GM19023 (cell line): ENCODE results near the gene MXD1.
"Not testable (repeated sequence)": the region's sequence is repeated elsewhere in the genome, so short reads cannot be mapped to it uniquely, and the experiment has no call there.

Experiments used
- ATAC-seq: cut with Tn5 transposase; IDR thresholded peaks from one replicate; pipeline ENCODE4 v1.9.1; 2021; ENCODE audit warnings: mild to moderate bottlenecking, moderate library complexity; ENCODE audit not compliant: unreplicated experiment

MXD1 gene

DNA sequence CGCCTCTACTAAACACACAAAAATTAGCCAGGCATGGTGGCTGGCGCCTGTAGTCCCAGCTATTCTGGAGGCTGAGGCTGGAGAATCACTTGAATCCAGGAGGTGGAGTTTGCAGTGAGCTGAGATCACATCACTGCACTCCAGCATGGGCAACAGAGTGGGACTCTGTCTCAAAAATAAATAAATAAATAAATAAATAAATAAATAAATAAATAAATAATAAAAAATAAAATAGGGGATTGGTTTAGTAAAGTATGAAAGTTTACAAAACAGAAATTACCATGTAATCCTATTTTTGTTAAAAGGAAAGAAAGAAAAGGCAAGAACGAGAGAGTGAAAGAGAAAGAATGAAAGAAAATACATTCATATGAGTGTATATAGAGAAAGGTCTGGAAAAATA lies 35.8 kb downstream of the MXD1 start:
- ATAC-seq: not testable (repeated sequence)

DNA sequence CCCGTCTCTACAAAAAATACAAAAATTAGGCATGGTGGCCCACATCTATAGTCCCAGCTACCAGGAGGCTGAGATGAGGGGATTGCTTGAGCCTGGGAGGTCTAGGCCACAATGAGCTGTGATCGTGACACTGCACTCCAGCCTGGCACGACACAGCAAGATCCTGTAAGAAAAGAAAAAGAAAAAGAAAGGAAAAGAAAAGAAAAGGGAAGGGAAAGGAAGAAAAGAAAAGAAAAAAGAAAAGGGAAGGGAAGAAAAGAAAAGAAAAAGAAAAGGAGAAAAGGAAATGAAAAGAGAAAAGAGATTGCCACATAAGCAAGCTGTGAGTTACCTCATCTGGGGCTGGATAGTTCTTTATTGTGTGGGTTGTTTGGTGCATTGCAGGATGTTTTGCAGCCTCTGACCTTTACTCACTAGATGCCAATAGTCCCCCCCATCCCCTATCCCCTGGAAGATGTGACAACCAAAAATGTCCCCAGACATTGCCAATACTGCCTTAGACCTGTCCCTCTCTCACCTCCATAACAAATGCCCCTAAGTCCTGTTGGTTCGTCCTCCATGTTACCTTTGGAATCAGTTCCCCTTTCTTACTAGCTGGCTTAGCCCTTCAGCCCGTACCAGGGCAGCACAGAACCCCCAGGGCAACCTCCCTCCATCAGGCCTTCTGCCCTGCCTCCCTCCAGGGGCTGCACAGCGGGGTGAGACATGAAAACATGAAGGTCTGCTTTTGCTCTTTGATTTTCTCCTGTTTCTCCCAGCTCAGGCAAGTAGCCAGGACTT lies 37.6 kb downstream of the MXD1 start:
- ATAC-seq: no peak

DNA sequence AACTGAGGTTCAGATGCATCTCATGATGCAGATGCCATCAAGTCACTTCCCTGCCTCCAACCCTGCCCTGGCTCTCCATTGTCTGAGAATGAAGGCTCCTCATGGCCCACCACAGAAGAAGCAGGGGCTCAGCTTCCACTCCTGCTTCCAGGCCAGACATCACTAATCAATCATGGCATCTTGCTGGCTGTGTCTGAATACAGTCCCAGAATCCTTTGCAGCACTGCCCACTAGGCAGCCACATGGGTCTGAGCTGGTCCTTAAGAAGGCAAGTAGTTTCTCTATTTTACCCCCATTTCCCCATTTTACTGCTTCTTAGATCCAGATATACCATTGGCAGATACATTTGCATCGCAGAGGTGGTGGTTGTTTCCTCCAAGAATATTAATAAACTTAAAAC lies 39.2 kb downstream of the MXD1 start:
- no peak for ATAC-seq

DNA sequence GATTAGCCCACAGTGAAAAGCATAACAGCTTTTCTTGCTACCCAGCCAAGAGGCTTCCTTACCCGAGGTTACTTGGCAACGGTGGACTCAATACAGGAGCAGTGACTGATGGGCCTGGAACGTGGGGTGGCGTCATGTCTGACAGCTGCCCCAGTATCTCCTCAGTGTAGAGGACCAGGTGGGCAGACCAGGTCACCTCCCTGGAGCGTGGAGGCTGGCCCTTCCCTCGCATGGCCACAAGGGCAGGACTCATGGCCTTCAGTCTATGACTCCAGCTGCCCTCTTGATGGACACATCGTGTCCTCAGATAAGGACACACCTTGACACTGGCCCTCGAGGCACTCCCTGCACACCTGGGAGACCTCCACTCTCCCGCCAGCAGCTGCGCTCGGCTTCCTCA lies 40.1 kb downstream of the MXD1 start:
- no peak for ATAC-seq

DNA sequence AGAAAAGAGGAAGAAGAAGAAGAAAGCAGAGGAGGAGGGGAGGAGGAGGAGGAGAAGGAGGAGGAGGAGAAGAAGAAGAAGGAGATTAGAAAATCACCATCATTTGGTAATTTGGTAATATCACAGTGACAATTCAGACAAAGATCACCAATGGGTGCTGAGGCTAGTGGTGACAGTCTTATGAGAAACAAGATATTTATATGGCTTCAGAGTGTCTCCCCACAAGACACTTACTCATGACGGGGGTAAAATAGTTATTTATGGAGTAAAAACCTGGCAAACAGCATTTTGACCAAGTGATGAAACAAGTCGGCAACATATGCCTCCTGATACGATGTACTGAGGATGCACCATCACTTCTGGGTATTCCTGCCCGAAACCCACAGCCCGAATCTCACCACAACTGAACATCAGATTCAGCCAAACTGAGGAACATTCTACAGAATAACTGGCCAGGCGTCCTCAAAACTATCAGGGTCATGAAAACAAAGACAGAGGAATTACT lies 41.6 kb downstream of the MXD1 start:
- no peak for ATAC-seq

DNA sequence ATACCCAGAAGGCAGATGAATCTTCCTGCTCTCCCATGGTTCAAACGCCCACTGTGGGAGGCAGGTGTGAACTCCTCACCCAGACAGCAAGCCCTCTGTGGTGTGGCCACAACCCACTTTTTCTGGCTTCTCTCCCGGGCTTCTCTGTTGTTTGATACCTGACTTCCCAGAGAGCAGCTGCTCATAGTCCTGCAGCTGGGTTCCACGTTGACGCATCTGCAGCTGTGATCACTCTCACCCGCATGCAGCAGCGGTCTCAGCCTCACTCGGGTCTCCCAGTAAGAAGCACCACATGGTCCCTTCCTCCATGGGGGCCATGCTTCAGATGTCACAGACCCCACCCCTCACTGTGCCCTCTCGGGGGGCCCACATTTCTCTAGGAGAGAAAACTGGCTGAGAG lies 43.1 kb downstream of the MXD1 start:
- no peak for ATAC-seq

DNA sequence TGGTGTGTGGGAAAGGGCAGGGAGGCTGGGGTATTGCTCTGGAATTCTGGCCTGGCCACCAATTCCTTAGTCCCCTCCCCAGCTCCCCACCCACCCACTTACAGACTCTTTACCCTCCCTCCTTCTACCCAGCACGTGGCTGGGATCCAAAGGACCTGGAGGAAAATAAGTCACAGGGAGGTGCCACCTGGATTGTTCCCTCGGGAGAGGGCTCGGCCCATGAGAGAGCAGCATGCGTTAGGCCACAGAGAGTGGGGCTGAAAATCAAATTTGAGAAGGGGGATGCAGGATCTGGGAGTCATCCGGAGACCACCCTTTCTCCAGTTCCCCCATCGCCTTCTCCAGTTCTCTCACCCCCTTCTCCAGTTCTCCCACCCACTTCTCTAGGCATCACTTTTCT lies 43.6 kb downstream of the MXD1 start:
- ATAC-seq: no peak

DNA sequence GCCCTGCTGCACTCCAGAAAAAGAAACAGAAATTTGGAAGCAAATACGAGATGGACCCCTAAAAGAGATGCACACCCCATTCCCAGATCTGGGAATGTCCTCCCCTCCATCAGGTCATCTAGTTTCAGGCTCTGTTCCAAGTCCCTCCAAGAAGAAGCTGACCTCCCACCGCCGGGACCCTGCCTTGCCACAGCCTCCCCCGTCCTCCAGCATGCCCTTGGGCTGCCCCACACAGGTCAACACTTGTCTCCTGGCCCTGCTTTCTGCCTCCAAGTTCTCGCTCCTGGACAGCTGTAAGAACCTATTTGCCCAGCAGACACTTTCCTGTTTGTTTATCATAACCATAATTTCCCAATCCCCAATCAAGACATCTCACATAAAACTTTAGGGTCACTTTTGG lies 44.5 kb downstream of the MXD1 start:
- no peak for ATAC-seq

DNA sequence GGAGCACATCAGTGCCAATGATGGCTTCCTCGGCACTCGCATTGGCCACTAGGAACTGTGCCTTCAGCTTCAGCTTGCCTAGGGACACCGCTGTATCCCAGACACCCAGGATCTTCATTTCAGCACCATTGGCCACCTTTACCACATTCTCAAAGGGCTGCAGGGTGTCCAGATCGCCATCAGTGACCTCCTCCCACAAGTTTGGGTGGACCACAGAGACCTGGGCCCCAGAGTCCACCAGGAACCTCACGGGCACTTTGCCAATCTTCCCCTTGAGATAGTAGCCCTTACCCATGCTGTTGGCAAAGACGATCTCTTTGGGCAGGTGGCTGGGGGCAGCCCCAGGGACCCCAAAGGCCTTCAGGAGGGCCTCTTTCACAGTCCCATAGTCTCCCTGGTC lies 45.9 kb downstream of the MXD1 start:
- no peak for ATAC-seq

DNA sequence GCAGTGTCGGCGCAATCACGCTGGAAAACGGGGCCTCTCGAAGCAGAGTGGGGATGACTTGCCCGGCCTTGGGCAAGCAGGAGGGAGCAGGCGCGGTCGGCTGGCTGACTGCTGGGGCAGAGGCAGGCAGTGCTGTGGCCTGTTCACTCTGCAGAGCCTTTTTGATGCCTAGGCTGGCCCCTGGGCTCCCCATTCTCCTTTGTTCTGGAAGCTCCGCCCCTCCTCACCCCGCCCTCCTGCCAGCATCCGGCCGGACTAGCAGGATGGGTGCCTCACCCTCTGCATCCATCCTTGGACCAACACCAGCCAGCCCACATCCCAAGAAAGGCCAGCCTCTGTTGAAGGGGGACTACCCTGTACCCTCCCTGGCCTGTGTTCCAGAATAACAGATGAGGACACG lies 46.6 kb downstream of the MXD1 start, which contains the start of gene ASPRV1:
TSS of gene ASPRV1 (minus strand) at position 136 of the 400 bp plus-strand sequence. CDS start 195 bp downstream, outside the sequence.
- no peak for ATAC-seq

DNA sequence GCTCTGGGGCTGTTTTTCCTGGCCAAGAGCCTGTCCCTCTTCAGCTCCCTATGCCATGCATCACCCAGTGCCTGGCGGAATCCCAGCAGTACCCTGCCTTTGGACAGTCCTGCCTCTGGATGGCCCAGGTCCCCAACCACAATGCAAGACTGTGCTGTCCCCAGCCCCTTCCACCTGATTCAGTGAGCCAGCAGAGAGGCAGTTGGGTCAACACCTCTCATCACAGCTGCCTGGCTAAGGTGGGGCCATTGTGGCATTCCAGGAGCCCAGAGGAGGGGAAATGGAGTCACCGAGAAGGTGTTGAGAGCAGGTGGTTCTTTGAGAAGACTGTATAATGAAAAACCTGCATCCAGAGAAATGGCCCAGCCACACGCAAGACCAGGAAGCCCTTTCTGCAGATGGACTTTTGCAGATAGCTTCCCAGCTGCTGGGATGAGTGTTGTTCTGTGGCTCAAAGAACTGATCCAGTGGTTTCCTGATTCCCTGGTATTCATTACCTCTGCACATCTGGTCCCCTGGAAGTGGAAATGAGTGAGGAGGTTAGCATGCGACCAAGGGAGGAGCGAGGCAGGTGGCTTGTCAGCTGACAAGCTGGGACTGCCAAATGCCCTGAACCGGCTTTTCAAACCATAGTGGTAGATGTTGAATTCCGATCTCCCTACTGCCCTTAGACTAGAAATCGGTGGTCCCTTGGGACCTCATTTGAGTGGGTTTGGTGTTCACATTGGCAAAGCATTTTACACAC lies 48.2 kb downstream of the MXD1 start:
- ATAC-seq: no peak

DNA sequence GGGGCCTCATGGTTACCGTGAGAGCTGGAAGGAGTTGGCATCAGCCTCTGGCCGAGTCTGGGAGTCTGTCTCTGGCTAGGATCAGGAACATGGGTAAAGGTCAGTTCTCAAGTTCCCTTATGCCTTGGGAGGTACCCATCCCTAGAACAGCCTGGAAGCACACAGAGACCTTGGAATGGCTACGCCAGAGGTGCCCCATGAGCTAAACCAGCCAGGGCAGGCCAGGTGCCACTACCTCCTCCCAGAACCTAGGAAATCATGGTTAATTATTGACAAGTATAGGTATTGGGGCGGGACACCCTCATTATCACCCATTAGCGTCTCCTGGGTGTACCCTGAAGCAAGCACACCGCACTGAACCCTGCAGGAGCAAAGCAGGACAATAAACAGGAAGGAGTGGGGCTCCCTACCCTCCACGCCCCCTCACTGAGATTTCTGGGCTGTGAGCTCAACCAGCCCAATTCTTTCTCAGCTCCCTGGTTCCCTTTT lies 49.5 kb downstream of the MXD1 start:
- ATAC-seq: no peak

DNA sequence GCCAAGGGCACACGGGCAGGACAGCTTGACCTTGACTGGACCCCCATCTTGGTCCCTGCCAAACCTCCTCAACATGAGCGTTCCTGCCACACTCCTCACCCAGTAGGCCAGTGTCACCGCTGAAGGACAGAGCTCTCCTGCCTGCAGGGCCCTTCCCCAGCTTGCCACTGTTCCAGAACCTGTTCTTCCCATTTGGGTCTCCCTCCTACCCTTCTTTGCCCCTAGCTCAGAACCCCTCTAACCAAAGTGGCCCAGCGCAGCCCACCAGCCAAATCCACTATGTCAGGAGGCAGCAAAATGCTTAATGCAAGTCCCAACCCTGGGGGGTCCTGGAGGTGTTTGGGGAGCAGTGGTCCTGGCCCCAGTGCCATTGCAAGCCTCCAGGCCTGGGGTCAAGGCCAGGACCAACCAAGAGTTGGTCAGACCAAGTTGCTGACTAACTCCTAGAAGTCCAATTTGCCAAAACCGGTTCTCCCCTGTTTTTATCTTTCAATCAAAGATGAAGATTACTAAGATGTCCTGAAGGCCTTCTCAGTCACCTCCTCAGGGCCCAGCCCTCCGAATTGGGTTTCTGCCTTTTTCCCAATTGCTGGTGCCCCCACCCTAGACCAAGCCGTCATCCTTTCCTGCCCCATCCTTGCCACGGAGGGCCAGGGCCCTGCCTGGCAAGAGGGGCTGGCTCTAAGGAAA lies 51.0 kb downstream of the MXD1 start:
- no peak for ATAC-seq

DNA sequence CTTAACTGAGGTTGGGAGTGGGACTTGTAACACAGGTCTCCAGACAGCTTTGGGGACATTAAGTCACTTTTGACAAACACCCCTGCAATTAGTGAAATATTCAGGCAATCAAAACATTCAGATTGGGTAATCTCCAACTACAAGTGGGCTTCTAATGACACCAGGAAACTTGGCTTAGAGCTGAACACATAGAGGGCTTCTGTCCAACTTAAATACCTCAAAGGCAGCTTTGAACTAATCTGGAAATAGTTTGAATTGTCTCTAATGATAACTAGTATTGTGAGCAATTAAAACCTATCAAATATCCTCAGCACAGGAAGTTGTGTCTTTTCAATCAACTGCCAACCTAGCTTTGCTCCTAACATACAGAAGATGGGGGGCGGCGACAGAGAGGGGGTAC lies 51.6 kb downstream of the MXD1 start:
- ATAC-seq: no peak

DNA sequence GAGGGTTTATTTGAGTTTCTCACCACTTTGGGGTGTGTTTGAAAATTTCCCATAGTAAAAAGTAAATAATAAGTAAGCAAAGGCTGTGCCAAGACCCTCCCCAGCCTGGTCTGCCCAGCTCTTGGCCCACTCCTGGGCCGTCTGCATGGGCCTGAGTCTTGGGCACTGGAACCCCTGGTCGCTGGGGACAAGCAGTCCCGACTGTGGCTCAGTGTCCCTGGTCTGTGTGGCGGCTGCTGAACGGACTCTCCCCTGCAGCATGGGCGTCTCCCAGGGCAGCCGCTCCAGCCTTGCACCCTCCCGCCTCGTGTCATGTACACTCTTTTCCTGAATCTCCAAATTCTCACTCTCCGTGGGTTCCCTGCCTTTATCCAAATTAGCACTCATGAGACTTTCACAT lies 53.7 kb downstream of the MXD1 start:
- ATAC-seq: no peak

DNA sequence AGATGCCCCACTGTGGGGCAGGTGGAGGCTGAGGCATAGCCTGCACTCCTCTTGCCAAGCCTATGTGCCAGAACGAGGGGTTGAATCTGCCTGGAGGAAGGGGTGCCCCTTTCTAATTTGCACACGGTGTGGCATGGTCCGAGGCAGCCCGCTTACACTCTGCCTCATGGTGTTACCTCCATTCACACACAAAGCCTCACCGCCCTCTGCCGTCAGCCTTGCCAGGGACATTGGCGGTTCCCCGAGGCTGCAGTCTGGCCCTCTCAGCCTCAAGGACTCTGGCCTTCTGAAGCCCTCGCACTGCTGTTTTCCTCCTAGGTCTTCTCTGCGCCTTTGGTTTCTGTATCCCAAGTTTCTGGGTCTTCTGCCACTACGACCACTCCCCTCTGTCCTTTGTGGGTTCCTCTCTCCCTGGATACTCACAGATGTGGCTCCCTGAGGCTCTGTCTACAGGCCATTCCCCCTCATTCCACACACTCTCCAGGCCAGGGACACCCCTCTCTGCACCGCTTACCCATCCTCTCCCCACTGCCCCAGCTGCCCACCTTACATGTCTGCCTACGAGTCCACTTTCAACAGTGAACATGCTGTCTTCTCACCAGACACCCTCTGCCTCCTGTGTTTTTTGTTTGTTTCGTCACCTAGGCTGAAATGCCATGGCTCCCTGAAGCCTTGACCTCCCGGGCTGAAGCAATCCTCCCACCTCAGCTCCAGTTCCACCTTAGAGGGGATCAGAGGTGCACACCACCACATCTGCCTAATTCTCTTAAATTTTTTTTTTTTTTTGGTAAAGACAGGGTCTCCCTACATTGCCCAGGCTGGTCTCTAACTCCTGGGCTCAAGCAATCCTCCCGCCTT lies 54.4 kb downstream of the MXD1 start:
- ATAC-seq: no peak

DNA sequence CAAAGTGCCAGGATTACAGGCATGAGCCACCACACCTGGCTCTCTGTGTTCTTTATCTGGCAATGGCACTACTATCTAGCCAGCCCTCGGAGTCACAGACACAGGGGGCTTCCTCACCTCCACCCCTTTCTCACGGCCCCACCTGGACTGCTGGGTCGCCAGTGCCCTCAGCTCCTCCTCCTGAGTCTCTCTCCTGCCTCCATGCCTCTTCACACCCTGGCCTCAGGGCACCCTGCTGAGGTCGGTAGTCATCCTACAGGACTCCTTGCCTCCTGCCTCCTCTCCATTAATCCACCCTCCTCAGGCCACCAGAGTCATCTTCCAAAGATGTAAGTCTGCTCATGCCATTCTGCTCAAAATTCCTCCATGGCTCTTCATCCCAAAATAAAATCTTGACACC lies 55.1 kb downstream of the MXD1 start:
- no peak for ATAC-seq

DNA sequence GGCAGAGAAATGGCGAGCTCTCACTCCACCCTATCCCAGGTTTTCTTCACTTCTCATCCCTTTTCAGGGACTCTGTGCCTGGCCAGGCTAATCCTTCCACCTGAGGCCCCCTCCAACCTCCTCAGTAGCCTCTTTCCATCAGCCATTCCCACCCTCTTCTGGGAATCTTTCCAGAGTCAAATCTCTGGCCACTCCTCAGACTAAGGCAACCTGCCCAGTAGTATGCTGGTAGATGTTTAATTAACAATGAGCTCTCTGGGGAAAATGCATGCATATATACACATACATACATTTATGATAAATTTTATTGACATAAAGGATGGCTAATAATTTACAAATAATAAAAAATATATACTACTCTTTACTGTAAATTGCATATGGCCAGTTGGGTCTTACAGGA lies 57.9 kb downstream of the MXD1 start:
- ATAC-seq: no peak

DNA sequence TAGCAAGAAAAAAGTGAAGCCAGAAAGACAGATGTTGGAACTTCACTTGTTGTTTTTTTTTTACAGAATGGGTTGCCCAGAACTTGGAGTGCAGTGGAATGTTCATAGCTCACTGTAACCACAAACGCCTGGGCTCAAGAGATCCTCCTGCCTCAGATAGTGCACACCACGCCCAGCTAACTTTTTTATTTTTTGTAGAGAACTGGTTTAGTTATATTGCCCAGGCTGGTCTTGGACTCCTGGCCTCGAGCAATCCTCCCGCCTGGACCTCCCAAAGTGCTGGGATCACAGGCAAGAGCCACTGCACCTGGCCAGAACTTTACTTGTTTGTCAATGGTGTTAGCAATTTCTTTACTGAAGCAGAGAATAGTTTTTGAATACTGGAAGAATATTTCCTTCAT lies 58.4 kb downstream of the MXD1 start:
- no peak for ATAC-seq

DNA sequence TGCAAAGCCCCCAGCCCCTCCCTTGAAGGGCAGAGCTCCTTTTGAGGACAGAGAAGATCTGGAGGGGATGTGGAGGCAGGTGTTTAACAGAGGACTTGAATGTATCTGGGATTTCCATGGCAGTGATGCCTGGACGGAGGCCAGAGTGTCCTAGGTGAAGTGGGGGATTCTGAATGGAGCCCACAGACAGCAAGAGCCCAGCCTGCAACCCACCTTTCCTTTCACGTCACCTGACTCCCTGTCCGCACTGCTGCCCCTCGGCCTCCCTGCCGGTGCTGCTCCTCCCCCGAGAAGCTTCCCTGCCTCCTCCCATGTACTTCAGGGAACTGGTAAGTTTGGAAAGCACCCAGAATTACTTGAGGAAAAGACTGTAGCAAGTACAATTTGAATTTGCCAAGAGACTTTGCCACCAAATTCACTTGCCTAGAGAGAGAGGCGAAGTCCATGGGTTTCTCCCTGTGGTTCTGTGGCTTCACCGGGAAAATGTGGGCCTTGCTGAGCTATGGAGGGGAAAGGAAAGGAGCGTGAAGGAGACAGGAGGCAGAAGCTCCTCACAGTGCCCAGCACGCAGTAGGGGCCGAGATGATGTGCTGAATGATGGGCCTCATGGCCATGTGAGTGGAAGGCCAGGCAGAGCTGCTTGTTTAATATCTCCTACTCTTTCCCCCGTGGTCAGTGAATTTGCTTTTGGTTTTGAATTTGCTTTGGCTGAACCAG lies 60.4 kb downstream of the MXD1 start:
- ATAC-seq: no peak
